Breast epithelium (tissue), 4 donors: ENCODE measurements around the gene NINJ2. TPM values are rescaled to one million over a fixed set of nuclear protein-coding genes. Genes with fewer than 3 reads are reported as not detected.

Source experiments
- DNase-seq, 2 donors: peaks; one replicate each; pipeline ENCODE4 v3.0.0-alpha.2; 2019; ENCODE audit warnings: low spot score in 2 of 2
- H3K27ac ChIP-seq, 2 donors: fragments of 200-600 bp; sonication (generic) in 1 of 2; one replicate each; pipeline ENCODE4 v1.5.1; 2016 to 2019; ENCODE audit warnings: mild to moderate bottlenecking in 1 of 2
- H3K27me3 ChIP-seq, 2 donors: fragments of 200-600 bp; sonication (generic) in 1 of 2; one replicate each; pipeline versions ENCODE4 v1.5.1 to v1.6.0; 2017 to 2019; ENCODE audit warnings: control low read depth in 1 of 2, mild to moderate bottlenecking in 1 of 2
- H3K36me3 ChIP-seq: fragments of 200-600 bp; one replicate; pipeline ENCODE4 v1.5.1; 2019
- H3K4me1 ChIP-seq, 2 donors: fragments of 200-600 bp; sonication (generic); one replicate each; pipeline ENCODE4 v1.5.1; 2016 to 2019; ENCODE audit warnings: control low read depth in 1 of 2
- H3K4me3 ChIP-seq, 3 donors: fragments of 200-600 bp; sonication (generic); 1 replicate in 2 of 3; 2 replicates in 1 of 3; pipeline ENCODE4 v1.5.1; 2016 to 2019; ENCODE audit warnings: mild to moderate bottlenecking in 3 of 3, moderate library complexity in 2 of 3
- H3K9me3 ChIP-seq, 2 donors: fragments of 200-600 bp; sonication (generic) in 1 of 2; one replicate each; pipeline ENCODE4 v1.5.1; 2016 to 2019; ENCODE audit warnings: control low read depth in 1 of 2
- CTCF ChIP-seq, 3 donors: fragments of 450-650 bp; IDR thresholded peaks; one replicate each; pipeline ENCODE4 v1.5.1; 2016 to 2017; ENCODE audit warnings: antibody characterized with exemption in 3 of 3, mild to moderate bottlenecking in 3 of 3, moderate library complexity in 3 of 3
- POLR2A ChIP-seq: fragments of 450-650 bp; IDR thresholded peaks from one replicate; pipeline ENCODE4 v1.6.1; 2016; ENCODE audit warnings: antibody characterized with exemption, mild to moderate bottlenecking, moderate library complexity
- POLR2AphosphoS5 ChIP-seq, 3 donors: sonication (generic); formaldehyde crosslinking; IDR thresholded peaks; one replicate each; pipeline ENCODE4 v1.6.1; 2017; ENCODE audit warnings: antibody characterized with exemption in 3 of 3
- intact Hi-C: fragments of 100-400 bp; cut with DNase I; formaldehyde crosslinking; loops from one replicate; pipeline ENCODE4 v1.15.1; 2023; ENCODE audit warnings: low total_unique reads
- total RNA-seq, 3 donors: library from RNA; depleted of rRNA; stranded (reverse); fragments of >200 nt; gene quantifications; one replicate each; pipeline ENCODE4 v1.1.0, GENCODE V29; 2016

NINJ2 gene
- total RNA-seq, 3 donors from 2014 or later = 6.3 to 17.0 (median 6.9) TPM

- peak overlapping the region in 1 of 2 donors; percentile 64 for H3K27ac ChIP-seq
- no peaks in the 10 kb centered on the region for H3K27me3 ChIP-seq
- DNase-seq = peak in 1 of 2 donors; percentile 82
- H3K9me3 ChIP-seq = no peaks in the 10 kb centered on the region
- TF ChIP-seq POLR2A (no peak), POLR2AphosphoS5 (IDR thresholded peaks at IDR 0.05) (no peak), CTCF (IDR thresholded peaks at IDR 0.05) (no peak)
- no peaks in the 10 kb centered on the region for H3K36me3 ChIP-seq
- intact Hi-C loops = no loop called here
- no peaks in the 10 kb centered on the region for H3K4me1 ChIP-seq
- no peak overlapping the region for H3K4me3 ChIP-seq
These were observed 65.2 kb downstream of the NINJ2 start for GRCh38 chr12:597926-598568.

GRCh38 chr12:593396-594270, 69.6 kb downstream of the NINJ2 start:
- Histone ChIP-seq H3K4me1 (no peaks in the 10 kb centered on the region), H3K9me3 (no peaks in the 10 kb centered on the region), H3K36me3 (no peaks in the 10 kb centered on the region), H3K4me3 (no peak overlapping the region), H3K27me3 (no peaks in the 10 kb centered on the region), H3K27ac (no peak overlapping the region)
- no peak for DNase-seq
- TF ChIP-seq POLR2A (no peak), CTCF (IDR thresholded peaks at IDR 0.05) (no peak), POLR2AphosphoS5 (IDR thresholded peaks at IDR 0.05) (no peak)
- intact Hi-C loops = no loop called here

GRCh38 chr12:592024-592505, 71.2 kb downstream of the NINJ2 start:
- no peak for DNase-seq
- intact Hi-C loops = no loop called here
- TF ChIP-seq POLR2A = no peak
- TF ChIP-seq CTCF (IDR thresholded peaks at IDR 0.05) = no peak
- no peak for TF ChIP-seq POLR2AphosphoS5 (IDR thresholded peaks at IDR 0.05)

GRCh38 chr12:591167-592023, 71.8 kb downstream of the NINJ2 start:
- Histone ChIP-seq H3K27ac (no peak overlapping the region), H3K4me3 (no peak overlapping the region), H3K36me3 (no peaks in the 10 kb centered on the region), H3K27me3 (no peaks in the 10 kb centered on the region), H3K4me1 (no peaks in the 10 kb centered on the region), H3K9me3 (no peaks in the 10 kb centered on the region)
- TF ChIP-seq CTCF (IDR thresholded peaks at IDR 0.05) = no peak
- TF ChIP-seq POLR2A = no peak
- no peak for TF ChIP-seq POLR2AphosphoS5 (IDR thresholded peaks at IDR 0.05)
- DNase-seq = no peak
- intact Hi-C loops = no loop called here

More at GRCh38 chr12:592024-592505, 71.2 kb downstream of the NINJ2 start:
- no peaks in the 10 kb centered on the region for H3K27me3 ChIP-seq
- H3K9me3 ChIP-seq = no peaks in the 10 kb centered on the region
- H3K27ac ChIP-seq = no peak overlapping the region
- H3K4me1 ChIP-seq = no peaks in the 10 kb centered on the region
- H3K36me3 ChIP-seq = no peaks in the 10 kb centered on the region
- H3K4me3 ChIP-seq = no peak overlapping the region
